ENCODE measurements around the gene SSR4.

GRCh38 chrX:153782313-153782712 lies 12.2 kb upstream of the SSR4 start:
- TF ChIP-seq, protein P1, sequence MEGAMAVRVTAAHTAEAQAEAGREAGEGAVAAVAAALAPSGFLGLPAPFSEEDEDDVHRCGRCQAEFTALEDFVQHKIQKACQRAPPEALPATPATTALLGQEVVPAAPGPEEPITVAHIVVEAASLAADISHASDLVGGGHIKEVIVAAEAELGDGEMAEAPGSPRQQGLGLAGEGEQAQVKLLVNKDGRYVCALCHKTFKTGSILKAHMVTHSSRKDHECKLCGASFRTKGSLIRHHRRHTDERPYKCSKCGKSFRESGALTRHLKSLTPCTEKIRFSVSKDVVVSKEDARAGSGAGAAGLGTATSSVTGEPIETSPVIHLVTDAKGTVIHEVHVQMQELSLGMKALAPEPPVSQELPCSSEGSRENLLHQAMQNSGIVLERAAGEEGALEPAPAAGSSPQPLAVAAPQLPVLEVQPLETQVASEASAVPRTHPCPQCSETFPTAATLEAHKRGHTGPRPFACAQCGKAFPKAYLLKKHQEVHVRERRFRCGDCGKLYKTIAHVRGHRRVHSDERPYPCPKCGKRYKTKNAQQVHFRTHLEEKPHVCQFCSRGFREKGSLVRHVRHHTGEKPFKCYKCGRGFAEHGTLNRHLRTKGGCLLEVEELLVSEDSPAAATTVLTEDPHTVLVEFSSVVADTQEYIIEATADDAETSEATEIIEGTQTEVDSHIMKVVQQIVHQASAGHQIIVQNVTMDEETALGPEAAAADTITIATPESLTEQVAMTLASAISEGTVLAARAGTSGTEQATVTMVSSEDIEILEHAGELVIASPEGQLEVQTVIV (IDR thresholded peaks at IDR 0.05; ENCODE audit: borderline replicate concordance, partially characterized antibody), result no peak
- TF ChIP-seq POLR2A (IDR thresholded peaks at IDR 0.05; ENCODE audit: low read depth, low read length) (no peak), RFX5 (IDR thresholded peaks at IDR 0.05; ENCODE audit: low read depth, low read length) (no peak), CTCF (IDR thresholded peaks at IDR 0.05 in 2 of 3, conservative IDR thresholded peaks at IDR 0.05 in 1 of 3; ENCODE audit: control insufficient read depth in 2 of 3, extremely low read depth in 1 of 3, insufficient read depth in 1 of 3, low read depth in 3 of 3, low read length in 3 of 3) (no peak), NFYB (IDR thresholded peaks at IDR 0.05; ENCODE audit: insufficient read depth, low read depth, low read length) (no peak), HDGF (IDR thresholded peaks at IDR 0.05) (no peak), ZSCAN29 (IDR thresholded peaks at IDR 0.05) (no peak), EGR1 (IDR thresholded peaks at IDR 0.05; ENCODE audit: borderline replicate concordance in 1 of 2, low read depth in 2 of 2, low read length in 2 of 2) (no peak), POLR2AphosphoS5 (IDR thresholded peaks at IDR 0.05; ENCODE audit: low read length) (no peak), HDAC2 (IDR thresholded peaks at IDR 0.05) (no peak)

Measured in GM12878 (cell line).